ENCODE data around the gene SHPK.

SHPK gene

DNA sequence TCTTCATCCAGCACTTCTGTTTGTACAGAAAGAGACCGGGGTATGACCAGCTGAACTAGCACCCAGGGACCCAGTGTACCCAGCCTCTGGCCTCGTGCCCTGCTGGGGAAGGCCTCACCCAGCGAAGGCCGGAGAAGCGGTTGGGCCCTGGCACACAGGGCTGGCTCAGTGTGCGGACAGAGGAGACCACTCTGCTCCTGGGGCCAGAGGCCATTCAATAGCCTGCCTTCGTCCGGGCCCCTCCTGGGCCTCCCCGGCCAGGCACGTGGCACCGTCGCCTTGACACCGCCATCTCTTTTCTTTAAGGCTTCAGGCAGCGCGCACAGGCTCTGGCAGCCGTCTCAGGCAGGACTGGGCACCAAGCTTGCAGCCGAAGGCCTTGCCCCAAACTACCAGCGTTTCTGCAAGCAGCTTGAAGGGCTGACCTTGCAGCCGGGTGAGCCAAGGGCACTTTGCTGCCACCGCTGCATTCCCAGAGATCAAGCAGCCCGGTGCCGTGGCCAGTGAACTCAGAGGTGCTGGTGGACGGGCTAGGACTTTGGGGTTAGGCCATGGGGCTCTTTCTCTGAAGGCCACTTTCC lies 24.4 kb upstream of the SHPK start:
- in situ Hi-C loops (cut with MboI; ENCODE audit: low sequenced_read_pairs), result no loop called here

- in situ Hi-C loops (cut with MboI; ENCODE audit: low sequenced_read_pairs), result no loop called here
These were observed 23.6 kb upstream of the SHPK start for GRCh38 chr17:3659541-3660111.

DNA sequence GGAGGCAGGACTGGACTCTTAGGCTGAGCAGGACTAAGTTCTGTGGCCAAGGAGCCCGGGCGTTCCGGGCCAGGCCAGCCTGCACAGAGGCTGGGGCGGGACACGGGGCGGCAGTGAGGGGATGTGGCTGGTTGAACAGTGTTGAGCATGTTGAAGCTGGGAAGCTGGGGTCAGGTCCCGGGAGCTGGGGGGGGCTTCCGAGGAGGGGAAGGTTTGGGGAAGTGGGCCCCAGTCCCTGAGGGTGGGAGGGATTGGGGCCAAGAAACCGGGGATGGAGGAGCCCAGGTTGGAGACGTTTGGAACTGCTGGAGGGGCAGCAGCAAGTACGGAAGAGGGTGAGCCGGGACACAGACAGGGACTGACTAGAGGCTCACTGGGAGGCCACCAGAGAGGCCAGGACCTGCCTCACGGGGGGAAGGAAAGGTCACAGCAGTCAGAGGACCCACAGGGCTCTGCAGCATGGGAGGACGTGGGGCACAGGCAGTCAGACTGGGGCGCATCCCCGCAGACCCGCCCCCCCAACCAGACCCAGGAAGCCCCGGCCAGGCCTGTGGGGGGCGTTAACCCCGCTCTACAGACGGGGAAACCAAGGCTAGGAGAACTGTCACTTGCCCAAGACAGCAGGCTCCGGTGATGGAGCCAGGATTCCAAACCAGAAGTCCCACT lies 22.9 kb upstream of the SHPK start:
- in situ Hi-C loops (cut with MboI; ENCODE audit: low sequenced_read_pairs), result no loop called here

GRCh38 chr17:3657874-3658783 lies 22.1 kb upstream of the SHPK start:
- in situ Hi-C loops (cut with MboI; ENCODE audit: low sequenced_read_pairs), result no loop called here

DNA sequence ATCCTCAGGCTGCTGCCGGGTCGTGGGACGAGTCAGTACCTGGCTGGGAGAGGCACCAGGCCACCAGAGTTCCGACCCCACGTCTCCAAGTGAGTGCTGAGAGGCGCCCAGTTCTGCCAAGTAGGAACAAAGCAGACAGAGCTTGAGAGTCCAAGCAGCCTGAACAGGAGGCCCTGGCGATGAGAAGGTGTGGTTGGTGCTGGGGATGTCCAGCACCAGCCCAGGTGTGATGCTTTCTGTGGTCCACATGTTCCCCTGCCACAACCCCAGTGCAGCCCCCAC lies 21.5 kb upstream of the SHPK start:
- in situ Hi-C loops (cut with MboI; ENCODE audit: low sequenced_read_pairs), result no loop called here

- in situ Hi-C loops (cut with MboI; ENCODE audit: low sequenced_read_pairs), result no loop called here
These were observed 20.9 kb upstream of the SHPK start for GRCh38 chr17:3656755-3657587.

DNA sequence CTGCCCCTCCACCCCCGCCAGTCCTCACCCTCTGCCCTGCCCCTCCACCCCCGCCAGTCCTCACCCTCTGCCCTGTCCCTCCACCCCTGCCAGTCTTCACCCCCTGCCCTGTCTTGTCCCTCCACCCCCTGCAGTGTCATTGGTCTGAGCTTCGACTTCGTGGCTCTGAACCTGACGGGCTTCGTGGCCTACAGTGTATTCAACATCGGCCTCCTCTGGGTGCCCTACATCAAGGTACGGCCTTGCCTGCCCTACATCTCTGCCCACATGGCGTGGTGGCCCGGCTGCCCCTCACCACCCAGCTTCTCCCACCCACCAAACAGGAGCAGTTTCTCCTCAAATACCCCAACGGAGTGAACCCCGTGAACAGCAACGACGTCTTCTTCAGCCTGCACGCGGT lies 20.3 kb upstream of the SHPK start:
- in situ Hi-C loops (cut with MboI; ENCODE audit: low sequenced_read_pairs), result no loop called here

- in situ Hi-C loops (cut with MboI; ENCODE audit: low sequenced_read_pairs), result no loop called here
These were observed 19.7 kb upstream of the SHPK start for GRCh38 chr17:3655766-3656165.

- in situ Hi-C loops (cut with MboI; ENCODE audit: low sequenced_read_pairs), result loop anchor here (25.0 kb wide), 1 partner anchor 611 kb away; no protein-coding TSS in a partner anchor
These were observed 11.9 kb upstream of the SHPK start for GRCh38 chr17:3647769-3648555.

DNA sequence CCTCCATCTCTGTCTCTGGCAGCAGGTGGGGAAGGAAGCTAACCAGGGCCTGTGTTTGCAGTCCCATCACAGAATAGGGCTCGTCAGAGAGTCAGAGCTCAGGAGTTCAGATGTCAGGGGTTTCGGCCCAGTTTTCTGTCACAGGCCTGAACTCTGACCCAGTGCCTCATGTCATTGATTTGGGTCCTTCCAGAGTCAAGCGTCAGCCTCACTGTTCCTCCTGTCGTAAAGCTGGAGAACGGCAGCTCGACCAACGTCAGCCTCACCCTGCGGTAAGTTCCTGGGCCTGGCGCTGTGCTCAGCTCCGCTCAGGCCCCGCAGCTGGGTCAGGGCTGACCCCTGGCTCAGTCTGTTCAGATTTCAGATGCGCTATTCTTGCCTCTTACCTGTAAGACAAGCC lies 11.2 kb upstream of the SHPK start:
- in situ Hi-C loops (cut with MboI; ENCODE audit: low sequenced_read_pairs), result loop anchor here (25.0 kb wide), 1 partner anchor 610 kb away; no protein-coding TSS in a partner anchor

DNA sequence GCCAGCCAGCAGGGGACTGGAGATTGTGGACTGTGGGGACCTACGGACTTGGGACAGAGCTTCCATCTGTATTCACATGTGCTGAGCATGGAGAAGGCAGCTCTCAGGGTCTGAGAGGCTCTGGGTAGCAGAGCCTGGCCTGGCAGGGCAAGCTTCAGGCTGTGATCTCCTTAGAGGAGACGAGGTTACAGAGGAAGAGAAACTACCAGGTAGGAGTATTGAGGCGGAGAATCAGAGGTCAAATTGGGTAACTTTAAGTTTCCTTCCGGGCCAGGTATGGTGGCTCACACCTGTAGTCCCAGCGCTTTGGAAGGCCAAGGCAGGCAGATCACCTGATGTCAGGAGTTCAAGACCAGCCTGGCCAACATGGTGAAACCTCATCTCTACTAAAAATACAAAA lies 9.3 kb upstream of the SHPK start:
- in situ Hi-C loops (cut with MboI; ENCODE audit: low sequenced_read_pairs), result loop anchor here (25.0 kb wide), 1 partner anchor 608 kb away; no protein-coding TSS in a partner anchor

DNA sequence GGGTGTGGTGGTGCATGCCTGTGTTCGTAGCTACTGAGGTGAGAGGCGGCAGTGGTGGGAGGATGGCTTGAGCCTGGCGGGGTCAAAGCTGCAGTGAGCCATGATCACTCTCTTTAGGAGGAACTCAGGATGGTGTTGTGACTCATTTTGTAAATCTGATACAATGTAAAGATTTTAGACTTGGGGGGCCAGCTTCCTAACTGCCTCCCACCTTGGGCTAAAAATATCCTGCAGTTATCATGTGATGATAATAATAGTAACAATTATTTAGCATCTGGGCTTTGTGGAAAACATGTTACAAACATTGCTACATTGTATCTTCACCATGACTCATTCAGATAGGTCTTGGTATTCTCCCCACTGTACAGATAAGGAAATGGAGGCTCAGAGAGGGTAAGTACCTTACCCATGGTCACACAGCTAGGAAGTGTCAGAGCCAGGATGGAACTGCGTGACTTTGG lies 7.9 kb upstream of the SHPK start:
- in situ Hi-C loops (cut with MboI; ENCODE audit: low sequenced_read_pairs), result loop anchor here (25.0 kb wide), 1 partner anchor 607 kb away; no protein-coding TSS in a partner anchor

DNA sequence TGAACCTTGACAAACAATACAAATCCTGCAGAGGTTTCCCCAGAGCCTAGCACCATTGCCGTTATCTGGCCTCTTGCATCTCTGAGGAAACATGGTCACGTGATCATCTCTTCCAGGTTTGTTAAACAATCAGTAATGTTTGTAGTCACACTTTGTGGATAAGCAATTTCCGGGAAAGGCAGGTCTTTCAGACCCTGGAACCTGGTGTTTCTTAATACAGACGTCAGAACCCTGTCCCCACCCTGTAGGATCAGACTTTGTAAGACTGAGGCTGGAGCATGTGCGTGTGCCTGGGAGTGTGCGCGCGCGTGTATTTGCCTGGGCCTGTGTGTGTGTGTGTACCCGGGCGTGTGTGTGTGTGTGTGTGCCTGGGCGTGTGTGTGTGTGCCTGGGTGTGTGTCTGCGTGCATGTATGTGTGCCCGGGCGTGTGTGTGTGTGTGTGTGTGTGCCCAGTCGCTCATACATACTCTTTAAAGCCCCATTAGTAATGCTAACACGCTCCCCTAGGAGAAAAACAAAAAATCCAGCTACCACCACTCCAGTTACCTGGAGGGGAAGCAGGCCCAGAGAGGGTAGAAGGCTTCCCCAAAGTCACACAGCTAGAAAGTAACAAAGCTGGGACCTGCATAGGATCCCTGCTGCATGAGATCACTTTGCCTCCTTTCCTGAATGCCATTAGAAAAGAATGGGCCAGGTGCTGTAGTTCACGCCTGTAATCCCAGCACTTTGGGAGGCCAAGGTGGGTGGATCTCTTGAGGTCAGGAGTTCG lies 5.9 kb upstream of the SHPK start:
- in situ Hi-C loops (cut with MboI; ENCODE audit: low sequenced_read_pairs), result loop anchor here (25.0 kb wide), 1 partner anchor 605 kb away; no protein-coding TSS in a partner anchor

DNA sequence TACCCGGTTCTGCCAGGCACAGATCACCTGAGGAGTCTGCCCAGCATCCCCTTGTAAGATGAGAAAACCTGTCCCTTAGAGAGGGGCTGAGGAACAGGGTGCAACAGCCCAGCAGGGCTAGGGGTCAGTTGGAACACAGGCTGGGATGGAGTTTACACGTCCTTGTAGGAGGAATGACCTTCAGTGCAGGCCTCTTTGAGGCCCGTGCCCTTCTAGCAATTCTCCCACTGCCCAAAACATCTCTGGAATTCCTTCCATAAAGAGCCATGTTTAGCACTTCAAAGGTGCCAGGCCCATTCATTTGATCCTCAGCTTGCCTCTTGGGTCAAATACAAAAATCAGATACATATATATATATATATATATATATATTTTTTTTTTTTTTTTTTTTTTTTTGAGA lies 5.0 kb upstream of the SHPK start:
- in situ Hi-C loops (cut with MboI; ENCODE audit: low sequenced_read_pairs), result loop anchor here (25.0 kb wide), 1 partner anchor 604 kb away; no protein-coding TSS in a partner anchor

DNA sequence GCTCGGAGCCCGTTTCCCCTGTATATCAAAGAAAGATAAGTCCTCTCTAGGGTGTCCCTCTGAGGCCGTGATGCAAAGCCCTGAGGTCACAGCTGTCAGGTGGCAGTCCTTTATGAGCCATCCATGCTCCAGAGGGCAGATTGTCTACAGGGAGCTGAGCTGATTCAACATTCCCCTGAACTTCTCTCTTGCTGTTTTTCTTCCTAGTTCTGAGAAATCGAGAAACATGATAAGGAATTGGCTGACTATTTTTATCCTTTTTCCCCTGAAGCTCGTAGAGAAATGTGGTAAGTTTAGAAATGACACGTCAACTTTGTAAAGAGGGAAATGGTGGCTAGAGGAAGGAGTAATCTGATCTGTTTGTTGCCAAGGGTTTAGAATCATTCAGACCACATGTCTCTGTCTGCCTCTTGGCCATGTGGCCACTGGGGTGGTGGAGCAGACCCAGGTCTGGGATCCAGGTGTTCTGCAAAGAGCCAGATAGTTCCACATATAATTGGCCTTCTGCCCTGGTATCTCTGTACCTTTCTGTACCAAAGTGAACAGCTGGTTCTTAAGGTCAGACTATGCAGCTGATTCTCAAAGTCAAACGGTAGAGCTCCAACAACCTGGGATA lies 4.0 kb upstream of the SHPK start:
- in situ Hi-C loops (cut with MboI; ENCODE audit: low sequenced_read_pairs), result loop anchor here (25.0 kb wide), 1 partner anchor 603 kb away; no protein-coding TSS in a partner anchor

DNA sequence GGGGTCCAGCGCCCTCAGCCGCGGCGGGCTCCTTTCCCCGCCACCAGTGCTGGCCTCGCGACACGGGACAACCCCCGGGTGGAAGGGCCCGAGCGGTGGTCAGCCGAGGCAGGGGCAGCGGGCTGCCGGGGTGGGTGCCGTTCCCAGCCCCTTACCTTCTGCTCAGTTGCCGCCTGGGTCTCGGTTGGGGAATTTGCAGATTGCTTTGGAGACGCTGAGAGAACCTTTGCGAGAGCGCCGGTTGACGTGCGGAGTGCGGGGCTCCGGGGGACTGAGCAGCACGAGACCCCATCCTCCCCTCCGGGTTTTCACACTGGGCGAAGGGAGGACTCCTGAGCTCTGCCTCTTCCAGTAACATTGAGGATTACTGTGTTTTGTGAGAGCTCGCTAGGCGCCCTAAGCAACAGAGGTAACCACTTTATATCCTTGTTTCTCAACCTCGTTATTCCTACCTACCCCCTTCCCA lies 891 bp upstream of the SHPK start:
- in situ Hi-C loops (cut with MboI; ENCODE audit: low sequenced_read_pairs), result loop anchor here (25.0 kb wide), 1 partner anchor 600 kb away; no protein-coding TSS in a partner anchor

GRCh38 chr17:3635474-3636153 lies 436 bp downstream of the SHPK start:
- in situ Hi-C loops (cut with MboI; ENCODE audit: low sequenced_read_pairs), result loop anchor here (25.0 kb wide), 1 partner anchor 598 kb away; no protein-coding TSS in a partner anchor

Measured in HL-60/S4 treated with retinoic acid at 250 ng/mL for 4 days and 3 days (cell line).